HG03280 (cell line): Measurements from ENCODE around the gene TTC5.
A peak's percentile ranks its signal among the peaks of the same experiment; 100 is the strongest.
"Not testable (repeated sequence)": the region's sequence is repeated elsewhere in the genome, so short reads cannot be mapped to it uniquely, and the experiment has no call there.

ENCODE experiments used
- ATAC-seq: cut with Tn5 transposase; IDR thresholded peaks from one replicate; pipeline ENCODE4 v1.9.1; 2021; ENCODE audit warnings: mild to moderate bottlenecking, moderate library complexity; ENCODE audit not compliant: unreplicated experiment

Gene TTC5

DNA sequence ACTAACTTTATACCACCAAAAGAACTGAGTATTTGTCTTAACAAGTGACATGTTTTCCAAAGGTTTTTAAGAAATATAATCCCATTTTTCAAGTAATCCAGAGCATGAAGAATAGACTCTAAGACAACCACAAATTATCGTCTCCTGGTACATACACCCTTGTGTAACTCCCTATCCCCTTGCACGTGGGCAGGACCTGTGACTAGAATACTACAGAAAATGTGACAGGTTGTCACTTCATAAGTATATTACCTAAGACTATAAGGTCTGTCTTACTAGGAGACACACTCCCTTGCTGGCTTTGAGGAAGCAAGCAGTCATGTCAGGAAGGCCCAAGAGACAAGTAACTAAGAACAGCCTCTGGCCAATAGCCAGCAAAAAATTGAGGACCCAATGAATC is 8.3 kb upstream of the TTC5 start:
- ATAC-seq = no peak

DNA sequence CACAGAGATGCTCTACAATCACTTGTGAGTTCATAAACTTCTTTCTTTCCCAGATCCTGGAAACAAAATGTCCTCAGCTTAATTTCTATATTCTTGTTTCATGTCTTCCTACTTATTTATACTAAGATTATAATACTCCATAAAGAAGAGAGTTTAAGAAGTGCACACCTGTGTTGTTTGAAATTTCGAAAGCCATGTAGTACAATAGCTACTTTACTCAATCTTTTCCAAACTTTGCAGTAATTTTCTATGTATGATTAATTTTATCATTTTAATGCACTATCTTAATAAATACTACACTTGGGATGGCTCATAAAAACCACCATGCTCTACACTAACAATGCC is 300 bp upstream of the TTC5 start:
- no peak for ATAC-seq

DNA sequence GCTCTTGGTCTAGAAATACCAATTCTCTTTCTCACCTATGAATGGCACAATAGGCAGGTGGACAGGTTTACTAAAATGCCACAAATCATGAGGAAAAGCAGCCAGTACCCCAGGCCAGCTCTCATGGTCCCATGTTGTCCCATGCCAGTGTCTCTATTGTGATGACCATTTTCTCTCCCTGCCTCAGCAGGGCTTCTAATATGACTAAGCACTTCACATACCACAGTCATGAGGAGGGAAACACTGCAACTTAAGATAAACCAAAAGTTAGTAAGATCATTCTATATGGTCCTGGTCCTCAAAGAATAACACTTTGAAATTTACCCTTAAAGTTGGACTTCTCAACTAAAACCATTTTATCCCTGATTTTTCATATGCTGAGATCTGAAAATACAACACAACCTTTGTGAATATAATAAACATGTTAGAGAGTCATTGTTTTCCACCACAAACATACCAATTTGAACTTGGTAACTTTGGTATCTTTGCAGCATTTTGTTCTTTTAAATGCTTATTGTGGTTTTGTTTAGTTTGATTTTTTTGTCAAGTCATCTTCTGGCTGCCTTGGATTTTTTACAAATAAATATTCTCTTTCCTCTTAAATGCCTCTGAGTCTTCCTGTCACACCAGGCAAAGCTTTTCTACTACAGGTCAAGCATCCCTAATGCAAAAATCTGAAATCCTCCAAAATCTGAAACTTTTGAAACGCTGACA is 3.6 kb downstream of the TTC5 start:
- no peak for ATAC-seq

DNA sequence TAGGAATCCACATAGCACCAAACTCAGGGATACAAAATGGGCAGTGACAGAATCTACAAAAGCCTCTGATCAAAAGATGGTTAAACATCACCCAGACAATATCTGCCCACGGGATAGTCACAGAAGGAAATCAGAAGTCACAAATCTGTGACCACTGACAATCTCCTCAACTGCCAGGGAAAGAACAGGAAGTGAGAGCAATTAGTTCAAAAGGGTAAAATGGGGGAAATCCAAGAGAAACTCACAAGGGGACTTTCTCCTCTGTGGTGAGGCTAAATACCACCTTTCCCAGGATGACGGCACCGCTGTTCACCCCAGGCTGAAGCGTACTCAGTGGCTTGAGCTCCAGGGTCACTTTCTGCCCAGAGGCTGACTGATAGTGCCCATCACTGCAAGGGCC is 10.7 kb downstream of the TTC5 start:
- peak; percentile 70 for ATAC-seq

DNA sequence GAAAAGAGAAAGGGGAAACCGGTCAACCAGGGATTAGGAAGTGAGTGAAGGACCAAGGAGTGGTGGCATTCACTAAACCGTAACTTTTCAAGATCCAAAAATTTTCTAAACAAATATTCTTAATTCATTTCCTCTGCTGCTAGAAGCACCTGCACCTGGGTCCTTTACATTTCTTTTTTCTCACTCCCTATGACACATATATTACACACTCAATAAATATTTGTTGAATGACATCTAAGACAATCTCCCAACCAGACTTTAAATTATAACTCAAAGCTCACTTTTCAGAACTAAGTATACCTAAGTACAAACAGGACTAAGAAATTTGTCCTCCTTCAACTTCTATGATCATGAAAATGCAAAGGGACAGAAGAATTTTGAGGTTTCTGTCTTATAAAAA is 11.1 kb downstream of the TTC5 start:
- ATAC-seq = no peak

DNA sequence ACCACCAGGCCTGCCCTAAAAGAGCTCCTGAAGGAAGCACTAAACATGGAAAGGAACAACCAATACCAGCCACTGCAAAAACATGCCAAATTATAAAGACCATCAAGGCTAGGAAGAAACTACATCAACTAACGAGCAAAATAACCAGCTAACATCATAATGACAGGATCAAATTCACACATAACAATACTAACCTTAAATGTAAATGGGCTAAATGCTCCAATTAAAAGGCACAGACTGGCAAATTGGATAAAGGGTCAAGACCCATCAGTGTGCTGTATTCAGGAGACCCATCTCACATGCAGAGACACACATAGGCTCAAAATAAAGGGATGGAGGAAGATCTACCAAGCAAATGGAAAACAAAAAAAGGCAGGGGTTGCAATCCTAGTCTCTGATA is 23.8 kb downstream of the TTC5 start:
- ATAC-seq = not testable (repeated sequence)

DNA sequence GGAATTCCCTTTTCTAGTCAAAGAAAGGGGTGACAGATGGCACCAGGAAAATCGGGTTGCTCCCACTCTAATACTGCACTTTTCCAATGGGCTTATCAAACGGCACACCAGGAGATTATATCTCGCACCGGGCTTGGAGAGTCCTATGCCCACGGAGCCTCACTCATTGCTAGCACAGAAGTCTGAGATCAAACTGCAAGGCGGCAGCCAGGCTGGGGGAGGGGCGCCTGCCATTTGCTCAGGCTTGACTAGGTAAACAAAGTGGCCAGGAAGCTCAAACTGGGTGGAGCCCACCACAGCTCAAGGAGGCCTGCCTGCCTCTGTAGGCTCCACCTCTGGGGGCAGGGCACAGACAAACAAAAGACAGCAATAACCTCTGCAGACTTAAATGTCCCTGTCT is 25.5 kb downstream of the TTC5 start:
- ATAC-seq = not testable (repeated sequence)

DNA sequence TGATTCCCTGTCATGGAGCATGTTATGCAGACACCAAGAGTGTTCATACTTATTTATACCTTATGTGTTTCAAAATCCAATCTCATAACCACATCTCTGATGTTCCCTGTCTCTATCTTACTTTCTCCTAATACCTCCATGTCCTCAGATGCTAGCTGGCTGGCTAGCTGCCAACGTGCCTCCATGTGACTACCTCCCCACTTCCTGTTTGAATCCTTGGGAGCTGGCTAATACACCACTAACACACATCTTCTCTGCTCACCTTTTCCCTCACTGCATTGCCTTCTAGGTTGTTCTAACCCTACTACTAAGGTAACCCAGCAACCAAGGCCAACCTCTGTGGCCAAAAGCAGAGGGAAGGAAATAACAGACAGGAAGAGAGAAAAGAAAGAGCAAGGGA is 27.3 kb downstream of the TTC5 start:
- ATAC-seq = no peak

DNA sequence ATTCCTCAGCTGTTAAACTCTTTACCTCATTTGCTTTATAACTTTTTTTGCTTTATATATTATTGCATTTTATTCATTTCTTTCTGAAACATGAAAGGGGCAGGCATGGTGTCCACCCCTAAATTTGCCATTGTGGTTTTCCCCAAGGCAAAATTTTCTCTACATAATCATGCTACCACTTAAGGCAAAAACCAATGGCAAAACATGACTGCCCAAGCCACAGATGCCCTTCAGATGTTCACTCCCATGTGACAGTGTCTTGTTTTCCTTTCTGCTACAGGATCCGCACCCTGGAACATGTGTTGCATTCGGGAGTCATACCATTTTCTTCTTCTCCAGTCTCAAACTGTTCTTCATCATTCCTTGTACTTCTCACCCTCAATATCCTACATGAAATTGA is 28.3 kb downstream of the TTC5 start:
- ATAC-seq = no peak

DNA sequence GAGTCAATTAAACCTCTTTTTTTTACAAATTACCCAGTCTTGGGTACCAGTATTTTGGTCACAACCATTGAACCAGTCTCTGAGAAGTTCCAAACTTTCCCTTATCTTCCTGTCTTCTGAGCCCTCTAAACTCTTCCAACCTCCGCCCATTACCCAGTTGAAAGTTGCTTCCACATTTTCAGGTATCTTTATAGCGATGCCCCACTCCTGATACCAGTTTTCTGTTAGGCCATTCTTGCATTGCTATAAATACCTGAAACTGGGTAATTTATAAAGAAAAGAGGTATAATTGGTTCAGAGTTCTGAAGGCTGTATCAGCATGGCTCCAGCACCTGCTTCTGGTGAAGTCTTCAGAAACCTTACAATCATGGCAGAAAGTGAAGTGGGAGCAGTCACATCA is 31.7 kb downstream of the TTC5 start:
- no peak for ATAC-seq

DNA sequence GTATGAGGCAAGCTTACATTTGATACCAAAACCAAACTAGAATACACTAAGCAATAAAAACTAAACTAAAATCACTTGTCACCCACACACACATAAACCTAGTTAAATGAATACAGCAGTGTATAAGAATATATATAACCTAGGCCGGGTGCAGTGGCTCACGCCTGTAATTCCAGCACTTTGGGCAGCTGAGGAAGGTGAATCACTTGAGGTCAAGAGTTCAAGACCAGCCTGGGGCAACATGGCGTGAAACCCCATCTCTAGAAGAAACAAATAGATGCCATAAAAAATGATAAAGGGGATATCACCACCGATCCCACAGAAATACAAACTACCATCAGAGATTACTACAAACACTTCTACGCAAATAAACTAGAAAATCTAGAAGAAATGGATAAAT is 41.4 kb downstream of the TTC5 start:
- ATAC-seq = not testable (repeated sequence)

DNA sequence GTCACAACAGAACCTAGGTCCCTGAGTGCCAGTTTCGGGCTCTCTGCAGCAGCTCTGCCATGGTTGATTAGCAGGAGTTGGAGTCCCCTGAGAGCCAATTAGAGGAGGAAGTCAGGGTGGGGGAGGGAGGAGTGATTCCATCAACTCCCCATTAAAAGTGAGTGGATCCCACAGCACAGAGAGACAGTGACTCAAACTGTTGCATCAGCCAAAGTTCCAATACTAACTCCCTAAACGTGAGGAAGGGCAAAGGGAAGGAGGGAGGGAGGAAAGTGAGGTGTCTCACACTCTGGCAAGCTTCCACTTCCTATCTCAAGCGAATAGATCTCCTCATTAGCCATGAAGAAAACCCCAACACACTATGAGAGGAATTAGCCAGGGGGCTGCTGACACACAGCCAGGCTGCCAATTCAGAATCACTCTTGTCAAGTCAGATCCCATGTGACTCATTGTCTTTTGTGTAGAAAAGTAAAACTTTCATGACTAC is 43.1 kb downstream of the TTC5 start:
- no peak for ATAC-seq

DNA sequence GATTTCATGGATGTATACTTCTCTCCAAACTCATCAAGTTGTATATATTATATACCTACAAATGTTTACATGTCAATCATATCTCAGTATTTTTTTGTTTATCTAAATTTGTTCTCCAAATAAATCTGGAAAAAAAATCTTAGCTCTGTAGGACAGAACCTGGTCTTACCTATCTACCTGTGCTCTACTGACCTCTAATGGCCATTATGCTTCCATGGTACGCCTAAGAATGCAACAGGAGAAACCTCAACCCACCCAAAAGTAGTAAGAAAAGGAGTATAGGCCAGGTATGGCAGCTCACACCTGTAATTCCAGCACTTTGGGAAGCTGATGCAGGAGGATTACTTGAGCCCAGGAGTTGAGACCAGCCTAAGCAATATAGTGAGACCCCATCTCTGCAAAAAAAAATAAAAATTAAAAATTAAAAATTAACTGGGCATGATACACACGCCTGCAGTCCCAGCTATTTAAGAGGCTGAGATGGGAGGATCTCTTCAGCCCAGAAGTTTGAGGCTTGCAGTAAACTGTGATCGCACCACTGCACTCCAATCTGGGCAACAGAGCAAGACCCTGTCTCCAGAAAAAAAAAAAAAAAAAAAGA is 58.0 kb downstream of the TTC5 start:
- ATAC-seq = no peak
